ENCODE data around the gene CDH10.

- TF ChIP-seq CTCF (conservative IDR thresholded peaks at IDR 0.05; ENCODE audit: low read length) = no peak
- no peak for TF ChIP-seq EZH2phosphoT487 (IDR thresholded peaks at IDR 0.05; ENCODE audit: borderline replicate concordance, low read depth, low read length)
Measured at GRCh38 chr5:24497591-24498157, 147.1 kb downstream of the CDH10 start.
